ENCODE data around the gene IGLL5. TPM values are rescaled to one million over a fixed set of nuclear protein-coding genes. Genes with fewer than 3 reads are reported as not detected.

Gene IGLL5
- total RNA-seq, 1 donor from 2014 or later, result 0.62 TPM

GRCh38 chr22:22931557-22932270 lies 44.1 kb downstream of the IGLL5 start:
- intact Hi-C loops (cut with DNase I), result no loop called here
- DNase-seq (ENCODE audit: low spot score) (no peak), ATAC-seq (no peak)

DNA sequence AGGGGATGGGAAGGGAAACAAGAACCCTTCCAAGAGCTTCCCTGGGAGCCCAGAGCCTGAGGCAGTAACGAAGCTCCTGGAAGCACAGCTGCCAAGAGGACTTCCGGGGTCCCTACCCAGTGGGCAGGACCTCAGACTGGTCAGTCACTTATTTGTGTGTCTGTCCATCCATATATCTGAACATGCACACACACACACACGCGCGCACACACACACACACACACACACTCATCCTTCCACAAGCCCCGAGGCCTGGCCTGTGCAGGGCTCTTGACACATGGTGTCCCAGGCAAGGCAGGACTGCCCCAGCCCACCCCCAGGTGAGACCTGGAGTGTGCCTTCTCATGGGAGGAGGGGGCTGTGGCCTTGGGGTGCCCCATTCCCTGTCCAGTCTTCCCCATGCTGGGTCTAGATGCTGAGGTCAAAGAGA lies 44.9 kb downstream of the IGLL5 start:
- ATAC-seq, result no peak
- intact Hi-C loops (cut with DNase I), result no loop called here
- DNase-seq (ENCODE audit: low spot score), result no peak

DNA sequence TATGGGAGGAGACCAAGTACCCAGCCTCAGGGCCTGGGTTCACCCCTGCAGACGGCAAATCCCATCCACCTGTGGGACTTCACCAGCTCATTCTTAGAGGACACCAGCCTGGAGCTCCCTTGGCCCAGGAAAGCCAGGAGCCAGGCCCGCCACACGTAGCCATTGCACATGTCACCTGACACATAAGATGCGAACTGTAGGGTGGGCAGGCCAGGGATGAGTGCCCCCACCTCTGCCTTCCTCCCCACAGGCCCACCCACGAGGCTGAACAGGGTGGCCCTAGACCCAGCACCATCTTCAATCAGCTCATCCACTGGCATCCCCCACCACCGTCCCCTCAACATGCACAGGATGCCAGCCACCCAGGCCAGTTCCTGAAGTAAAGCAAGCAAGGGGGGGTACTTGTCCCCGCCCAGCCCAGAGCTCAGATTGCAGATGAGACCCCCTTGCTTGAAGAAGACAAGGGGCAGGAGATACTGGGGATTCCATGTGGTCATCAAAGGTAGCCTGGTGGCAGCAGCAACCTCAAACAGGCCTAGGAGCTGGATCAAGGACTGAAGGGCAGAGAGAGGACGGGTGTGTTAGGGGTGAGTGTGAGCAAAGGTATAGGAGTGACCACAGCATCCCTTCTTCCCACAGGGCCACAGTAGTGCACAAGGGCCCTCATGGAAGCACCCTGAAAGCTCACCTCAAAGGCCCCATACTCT lies 45.6 kb downstream of the IGLL5 start:
- intact Hi-C loops (cut with DNase I), result no loop called here
- ATAC-seq (no peak), DNase-seq (ENCODE audit: low spot score) (no peak)

DNA sequence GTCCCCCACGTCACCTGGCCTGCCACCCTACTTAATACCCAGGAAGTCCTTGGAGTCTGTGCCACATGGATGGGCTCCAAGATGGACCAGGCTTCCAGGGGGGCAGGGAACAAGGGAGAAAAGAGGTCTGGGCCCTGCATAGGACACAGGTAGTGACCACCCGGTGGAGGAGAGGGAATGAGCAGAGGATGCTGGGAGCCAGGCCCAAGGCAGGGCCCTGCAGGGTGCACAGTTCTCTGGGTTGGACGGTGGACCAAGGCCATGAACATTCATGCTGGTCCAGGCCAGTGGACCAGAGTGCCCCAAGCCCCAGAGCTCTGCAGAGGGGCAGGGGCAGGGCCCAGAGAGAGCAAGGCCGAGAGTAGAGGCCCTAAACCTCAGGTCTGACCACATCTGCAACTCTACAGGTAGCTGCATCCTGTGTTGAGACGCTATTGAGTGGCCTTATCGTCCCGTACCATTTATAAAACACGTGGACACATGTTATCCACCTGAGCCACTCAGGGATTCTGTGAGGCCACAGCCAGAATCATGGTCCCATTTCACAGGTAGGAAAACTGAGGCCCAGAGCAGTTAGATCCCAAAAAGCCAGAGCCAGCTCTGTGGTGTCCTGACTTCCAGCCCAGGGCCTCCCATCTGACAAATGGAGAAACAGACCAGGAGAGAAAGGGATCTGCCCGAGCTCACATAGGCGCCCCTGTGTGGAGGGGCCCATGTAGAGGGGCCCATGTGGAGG lies 46.4 kb downstream of the IGLL5 start:
- DNase-seq (ENCODE audit: low spot score) (no peak), ATAC-seq (no peak)
- intact Hi-C loops (cut with DNase I), result no loop called here

GRCh38 chr22:22934543-22935055 lies 47.0 kb downstream of the IGLL5 start:
- ATAC-seq, result no peak
- intact Hi-C loops (cut with DNase I), result no loop called here
- DNase-seq (ENCODE audit: low spot score), result no peak

DNA sequence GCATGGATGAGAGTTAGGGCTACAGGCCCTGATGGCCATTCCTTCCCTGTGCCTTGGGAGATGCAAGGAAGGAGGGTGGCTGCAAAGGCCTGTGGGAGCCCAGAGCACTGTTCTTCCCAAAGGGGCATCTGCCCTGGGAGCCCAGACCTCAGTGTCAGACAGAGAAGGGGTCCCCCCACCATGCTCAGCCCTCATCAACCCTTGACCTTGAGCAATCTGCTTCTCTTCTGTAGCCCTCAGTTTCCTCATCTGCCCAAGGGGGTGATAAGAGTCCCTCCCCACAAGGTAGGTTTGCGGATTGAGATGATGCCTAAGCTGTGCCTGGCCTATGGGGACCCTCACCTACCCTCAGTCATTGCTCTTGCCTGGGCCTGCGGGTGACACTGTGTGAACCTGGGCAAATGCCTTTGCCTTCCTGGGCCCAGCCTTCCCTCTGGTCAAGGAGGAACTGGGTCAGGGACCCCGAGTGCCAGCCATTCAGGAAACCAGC lies 47.5 kb downstream of the IGLL5 start:
- no peak for ATAC-seq
- intact Hi-C loops (cut with DNase I), result no loop called here
- DNase-seq (ENCODE audit: low spot score), result no peak

DNA sequence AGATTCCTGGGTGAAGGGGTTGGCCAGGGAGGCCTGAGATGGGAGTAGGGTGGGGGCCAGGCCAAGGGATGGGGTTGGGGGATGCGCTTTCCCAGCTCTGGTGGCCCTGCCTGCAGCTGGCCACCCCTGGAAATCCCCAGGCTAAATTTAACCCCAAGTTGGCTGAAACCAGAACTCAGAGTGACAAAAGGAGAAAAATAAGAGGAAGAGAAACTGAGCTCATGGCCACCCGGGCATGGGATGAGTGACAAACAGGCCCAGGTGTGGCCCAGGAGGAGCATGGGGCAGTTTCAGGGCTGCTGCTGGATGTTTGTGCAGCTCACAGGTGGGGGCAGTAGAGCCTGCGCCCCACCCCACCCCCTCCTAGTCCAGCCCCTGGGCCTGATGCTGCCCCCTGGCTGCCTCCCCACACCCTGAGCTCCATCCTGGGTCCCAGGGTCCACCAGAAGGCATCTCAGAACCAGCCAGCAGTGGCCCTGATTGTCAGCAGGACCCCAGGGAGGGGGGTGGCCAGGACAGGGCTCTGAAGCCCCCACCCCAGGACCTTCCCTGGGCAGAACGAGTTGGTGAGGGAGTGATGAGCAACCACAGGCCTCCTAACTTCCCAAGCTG lies 48.0 kb downstream of the IGLL5 start:
- DNase-seq (ENCODE audit: low spot score), result no peak
- peak; percentile 32 for ATAC-seq
- intact Hi-C loops (cut with DNase I), result no loop called here

GRCh38 chr22:22936180-22936914 lies 48.7 kb downstream of the IGLL5 start:
- ATAC-seq, result no peak
- intact Hi-C loops (cut with DNase I), result no loop called here
- no peak for DNase-seq (ENCODE audit: low spot score)

- ATAC-seq (no peak), DNase-seq (ENCODE audit: low spot score) (no peak)
- intact Hi-C loops (cut with DNase I), result no loop called here
Measured at GRCh38 chr22:22936915-22937656, 49.5 kb downstream of the IGLL5 start.

DNA sequence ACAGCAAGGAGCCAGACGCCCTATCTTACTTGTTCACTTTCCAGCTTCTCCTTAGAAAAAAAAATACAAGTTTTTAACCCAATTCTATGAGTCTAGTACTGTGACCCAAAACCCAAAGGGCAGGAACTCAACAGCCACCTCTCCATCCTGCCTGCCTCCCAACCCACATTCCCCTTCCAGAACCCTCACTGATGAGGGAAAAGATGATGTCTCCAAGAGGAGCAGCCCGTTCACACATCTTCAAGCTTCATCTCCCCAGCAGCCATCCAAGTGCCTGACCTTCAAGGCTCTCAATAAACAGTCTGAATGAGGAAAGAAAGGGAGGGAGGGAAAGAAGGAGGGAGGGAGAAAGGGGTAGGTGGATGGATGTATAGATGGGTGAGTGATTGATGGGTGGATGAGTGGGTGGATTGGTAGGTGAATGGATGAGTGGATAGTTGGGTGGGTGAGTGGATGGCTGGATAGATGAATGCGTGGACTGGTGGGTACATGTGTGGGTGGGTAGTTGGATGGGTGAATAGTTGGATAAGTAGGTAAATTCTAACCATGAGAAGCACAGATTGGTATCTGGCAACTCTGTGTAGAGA lies 50.4 kb downstream of the IGLL5 start:
- ATAC-seq (no peak), DNase-seq (ENCODE audit: low spot score) (no peak)
- intact Hi-C loops (cut with DNase I), result no loop called here

- DNase-seq (ENCODE audit: low spot score) (no peak), ATAC-seq (no peak)
- intact Hi-C loops (cut with DNase I), result no loop called here
Measured at GRCh38 chr22:22938672-22939587, 51.3 kb downstream of the IGLL5 start.

- DNase-seq (ENCODE audit: low spot score) (no peak), ATAC-seq (no peak)
Measured at GRCh38 chr22:22939588-22940368, 52.2 kb downstream of the IGLL5 start.

DNA sequence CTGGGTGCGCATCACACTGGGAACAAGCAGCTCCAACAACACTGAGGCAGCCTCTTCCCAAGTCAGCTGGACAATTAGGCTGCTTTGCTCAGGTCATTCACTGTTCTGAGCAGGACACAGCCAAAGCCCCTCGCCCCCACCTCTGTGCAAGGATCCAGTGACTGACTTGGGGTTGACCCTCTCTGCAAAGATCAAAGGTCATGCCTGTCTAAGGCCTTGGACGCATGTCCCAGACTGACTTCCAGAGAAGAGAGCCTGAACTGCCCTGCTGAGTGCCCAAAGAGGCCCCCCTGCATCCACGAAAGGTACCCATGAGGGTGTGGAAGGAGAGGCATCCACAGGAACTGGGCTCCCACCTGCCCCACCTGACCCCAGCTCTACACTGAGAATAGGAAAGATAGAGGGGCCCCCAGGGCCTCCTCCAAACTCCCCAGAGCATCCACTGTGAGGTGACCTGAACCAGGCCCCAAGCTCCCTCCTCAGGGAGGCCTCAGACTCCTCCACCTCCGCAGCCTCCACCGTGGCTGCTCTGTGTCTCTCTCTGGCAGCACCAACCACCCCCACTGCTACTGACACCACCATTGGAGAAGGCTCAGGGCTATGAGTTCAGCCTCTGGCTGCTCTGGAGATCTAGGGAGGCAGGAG lies 53.5 kb downstream of the IGLL5 start:
- intact Hi-C loops (cut with DNase I), result no loop called here
- DNase-seq (ENCODE audit: low spot score) (peak; percentile 23), ATAC-seq (no peak)

More at GRCh38 chr22:22939588-22940368, 52.2 kb downstream of the IGLL5 start:
- intact Hi-C loops (cut with DNase I), result no loop called here

- ATAC-seq, result no peak
- peak; percentile 33 for DNase-seq (ENCODE audit: low spot score)
- intact Hi-C loops (cut with DNase I), result no loop called here
Measured at GRCh38 chr22:22941831-22942510, 54.4 kb downstream of the IGLL5 start.
